Measurements from ENCODE around the gene CIC.

DNA sequence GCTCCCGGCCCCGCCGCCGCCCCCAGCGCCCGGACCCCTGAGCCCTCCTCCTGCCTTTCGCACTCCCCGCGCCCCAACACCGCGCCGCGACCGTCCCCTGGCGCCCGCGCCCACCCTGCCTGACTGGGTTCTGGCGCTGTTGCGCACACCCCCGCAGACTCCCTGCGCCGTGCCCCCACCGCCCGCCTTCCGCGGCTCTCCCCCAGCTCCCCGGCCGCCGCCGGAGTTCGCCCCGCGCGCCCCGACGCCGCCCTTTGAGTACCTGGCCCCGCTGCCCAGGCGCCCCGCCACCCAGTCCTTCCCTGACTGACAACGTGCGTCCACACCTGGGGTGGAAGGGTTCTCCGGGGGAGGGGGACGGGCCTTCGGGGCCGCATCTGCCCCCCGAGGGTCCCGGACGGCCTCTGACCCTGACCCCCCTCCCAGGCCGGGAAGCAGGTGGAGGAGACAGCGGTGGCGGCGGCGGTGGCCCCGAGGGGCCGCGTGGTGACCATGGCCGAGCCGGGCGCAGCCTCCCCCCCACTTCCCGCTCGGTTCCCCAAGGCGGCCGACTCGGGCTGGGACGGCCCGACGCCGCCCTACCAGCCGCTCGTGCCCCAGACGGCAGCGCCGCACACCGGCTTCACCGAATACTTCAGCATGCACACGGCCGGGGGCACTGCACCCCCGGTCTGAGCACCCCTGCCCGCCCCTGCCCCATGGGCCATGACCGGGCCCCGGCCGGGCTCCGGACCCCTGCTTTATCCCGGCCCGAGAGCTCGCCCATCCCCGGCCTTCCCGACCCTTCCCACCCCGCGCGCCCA is 55.0 kb downstream of the CIC start:
- TF ChIP-seq, protein P1, sequence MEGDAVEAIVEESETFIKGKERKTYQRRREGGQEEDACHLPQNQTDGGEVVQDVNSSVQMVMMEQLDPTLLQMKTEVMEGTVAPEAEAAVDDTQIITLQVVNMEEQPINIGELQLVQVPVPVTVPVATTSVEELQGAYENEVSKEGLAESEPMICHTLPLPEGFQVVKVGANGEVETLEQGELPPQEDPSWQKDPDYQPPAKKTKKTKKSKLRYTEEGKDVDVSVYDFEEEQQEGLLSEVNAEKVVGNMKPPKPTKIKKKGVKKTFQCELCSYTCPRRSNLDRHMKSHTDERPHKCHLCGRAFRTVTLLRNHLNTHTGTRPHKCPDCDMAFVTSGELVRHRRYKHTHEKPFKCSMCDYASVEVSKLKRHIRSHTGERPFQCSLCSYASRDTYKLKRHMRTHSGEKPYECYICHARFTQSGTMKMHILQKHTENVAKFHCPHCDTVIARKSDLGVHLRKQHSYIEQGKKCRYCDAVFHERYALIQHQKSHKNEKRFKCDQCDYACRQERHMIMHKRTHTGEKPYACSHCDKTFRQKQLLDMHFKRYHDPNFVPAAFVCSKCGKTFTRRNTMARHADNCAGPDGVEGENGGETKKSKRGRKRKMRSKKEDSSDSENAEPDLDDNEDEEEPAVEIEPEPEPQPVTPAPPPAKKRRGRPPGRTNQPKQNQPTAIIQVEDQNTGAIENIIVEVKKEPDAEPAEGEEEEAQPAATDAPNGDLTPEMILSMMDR (IDR thresholded peaks at IDR 0.05 in 4 of 5, conservative IDR thresholded peaks at IDR 0.05 in 1 of 5): no peak
- TF ChIP-seq POLR2A (IDR thresholded peaks at IDR 0.05): no peak
